Cardiac fibroblast (primary cell): Measurements from ENCODE around the gene TNIK.
A peak's percentile ranks its signal among the peaks of the same experiment; 100 is the strongest.

Experiments used
- DNase-seq, 2 donors: peaks; one replicate each; pipeline versions ENCODE4 v3.0.0 to v3.0.0-alpha.2; 2010; ENCODE audit warnings: low read depth in 2 of 2
- H3K4me3 ChIP-seq, 2 donors: replicated peaks in 1 of 2; 1 replicate in 1 of 2; 2 replicates in 1 of 2; pipeline ENCODE4 v1.5.1; 2011; ENCODE audit warnings: low read depth in 2 of 2, low read length in 2 of 2, mild to moderate bottlenecking in 2 of 2, moderate library complexity in 1 of 2
- TF ChIP-seq, protein P1 (sequence below): IDR thresholded peaks from one replicate; pipeline ENCODE4 v1.5.1; 2011; ENCODE audit warnings: low read depth, mild to moderate bottlenecking, low read length, inconsistent platforms

The TNIK gene

GRCh38 chr3:171390051-171390941 lies 69.9 kb downstream of the TNIK start:
- no peak overlapping the region for H3K4me3 ChIP-seq
- TF ChIP-seq, protein P1, sequence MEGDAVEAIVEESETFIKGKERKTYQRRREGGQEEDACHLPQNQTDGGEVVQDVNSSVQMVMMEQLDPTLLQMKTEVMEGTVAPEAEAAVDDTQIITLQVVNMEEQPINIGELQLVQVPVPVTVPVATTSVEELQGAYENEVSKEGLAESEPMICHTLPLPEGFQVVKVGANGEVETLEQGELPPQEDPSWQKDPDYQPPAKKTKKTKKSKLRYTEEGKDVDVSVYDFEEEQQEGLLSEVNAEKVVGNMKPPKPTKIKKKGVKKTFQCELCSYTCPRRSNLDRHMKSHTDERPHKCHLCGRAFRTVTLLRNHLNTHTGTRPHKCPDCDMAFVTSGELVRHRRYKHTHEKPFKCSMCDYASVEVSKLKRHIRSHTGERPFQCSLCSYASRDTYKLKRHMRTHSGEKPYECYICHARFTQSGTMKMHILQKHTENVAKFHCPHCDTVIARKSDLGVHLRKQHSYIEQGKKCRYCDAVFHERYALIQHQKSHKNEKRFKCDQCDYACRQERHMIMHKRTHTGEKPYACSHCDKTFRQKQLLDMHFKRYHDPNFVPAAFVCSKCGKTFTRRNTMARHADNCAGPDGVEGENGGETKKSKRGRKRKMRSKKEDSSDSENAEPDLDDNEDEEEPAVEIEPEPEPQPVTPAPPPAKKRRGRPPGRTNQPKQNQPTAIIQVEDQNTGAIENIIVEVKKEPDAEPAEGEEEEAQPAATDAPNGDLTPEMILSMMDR: no peak
- no peak for DNase-seq

GRCh38 chr3:171389491-171389890 lies 70.7 kb downstream of the TNIK start:
- H3K4me3 ChIP-seq: no peak overlapping the region
- TF ChIP-seq, protein P1: no peak
- no peak for DNase-seq

DNA sequence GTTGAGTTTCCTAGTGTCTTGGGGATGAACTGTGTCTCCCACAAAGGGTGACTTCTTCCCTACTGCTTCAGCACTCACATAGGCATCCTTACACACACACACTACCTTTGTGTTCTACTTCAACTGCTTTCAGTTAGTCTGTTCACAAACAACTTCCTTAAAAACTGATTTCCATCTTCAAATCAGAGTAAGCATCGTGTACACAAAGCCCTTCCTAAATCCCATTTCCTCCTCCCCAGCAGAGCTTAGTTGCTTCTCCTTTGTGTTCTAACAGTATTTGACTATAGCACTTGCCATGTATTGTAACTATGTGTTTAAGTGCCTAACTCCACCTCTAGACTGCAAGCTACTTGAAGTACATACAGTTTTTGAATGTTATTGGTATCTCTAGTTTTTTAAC lies 71.7 kb downstream of the TNIK start:
- H3K4me3 ChIP-seq: no peak overlapping the region
- DNase-seq: no peak
- TF ChIP-seq, protein P1: no peak

DNA sequence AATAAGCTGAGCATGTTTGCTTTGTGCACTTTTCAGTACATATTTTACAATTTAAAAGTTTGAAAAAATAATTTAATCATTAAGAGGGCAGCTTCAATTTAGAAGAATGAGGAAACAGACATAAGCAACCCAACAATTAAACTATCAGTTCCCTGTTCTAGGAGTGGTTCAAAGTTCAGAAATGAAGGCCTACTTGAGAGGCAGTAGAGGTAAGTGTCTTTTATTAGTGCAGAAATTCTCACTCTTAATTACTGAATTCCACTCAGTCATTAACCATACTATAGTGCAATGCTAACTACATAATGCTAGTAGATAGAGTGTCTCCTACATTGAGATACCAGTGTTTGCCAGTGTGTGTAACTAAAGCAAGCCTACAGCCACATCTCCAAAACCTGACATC lies 73.1 kb downstream of the TNIK start:
- TF ChIP-seq, protein P1: no peak
- H3K4me3 ChIP-seq: no peak overlapping the region
- DNase-seq: no peak

DNA sequence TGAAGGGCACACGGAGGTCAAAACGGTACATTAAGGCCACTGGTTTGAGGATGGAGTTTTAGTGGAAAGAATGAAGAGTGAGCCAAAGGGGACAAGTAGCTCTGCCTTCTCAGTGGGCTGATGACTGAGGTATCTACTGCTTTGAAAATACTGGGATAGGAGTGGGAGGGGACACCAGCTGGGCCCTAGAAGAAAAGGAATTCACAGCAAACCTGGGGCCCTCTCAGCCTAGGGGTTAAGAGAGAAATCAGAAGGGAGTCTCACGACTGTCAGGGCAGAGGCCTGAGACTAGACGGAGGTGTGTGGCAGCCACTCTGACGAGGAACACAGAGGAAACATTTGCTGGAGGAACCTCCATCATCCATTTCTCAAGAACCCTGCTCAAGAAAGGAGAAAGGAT lies 75.1 kb downstream of the TNIK start:
- DNase-seq: no peak
- no peak overlapping the region for H3K4me3 ChIP-seq
- TF ChIP-seq, protein P1: no peak

DNA sequence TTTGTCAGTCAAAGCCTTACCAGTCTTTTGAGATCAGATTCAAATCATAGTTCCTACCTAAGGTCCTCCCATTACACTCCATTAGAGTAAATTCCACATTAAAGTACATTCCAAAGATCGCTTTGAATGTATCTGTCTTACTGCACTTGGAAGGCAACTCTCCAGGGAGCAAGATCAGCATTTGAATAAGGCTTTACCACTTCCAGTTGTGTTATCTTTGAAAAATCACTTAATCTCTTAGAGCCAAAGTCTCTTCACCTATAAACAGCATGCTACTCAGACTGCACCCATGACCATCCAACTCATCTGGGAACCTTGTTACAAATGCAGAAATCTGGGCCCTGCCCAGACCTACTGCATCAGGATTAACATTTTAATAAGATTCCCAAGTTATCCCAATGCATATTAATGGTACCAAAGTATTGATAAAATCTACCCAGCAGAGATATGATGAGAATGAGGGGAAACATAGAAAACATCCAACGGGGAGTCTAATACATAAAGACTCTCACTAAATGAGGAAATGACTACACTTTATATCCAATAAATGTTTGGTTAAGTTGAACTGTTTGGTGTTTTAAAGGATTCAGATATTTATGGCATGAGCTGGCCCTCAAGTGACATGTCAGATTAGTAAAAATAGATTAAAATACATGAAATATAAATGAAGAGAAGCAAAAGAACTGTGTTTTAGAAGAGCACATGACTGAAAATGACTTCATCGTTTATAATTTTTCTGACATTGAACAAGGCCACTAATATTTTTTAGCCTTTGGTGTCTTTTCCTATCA lies 75.9 kb downstream of the TNIK start:
- DNase-seq: peak in 1 of 2 donors; percentile 44
- no peak overlapping the region for H3K4me3 ChIP-seq
- TF ChIP-seq, protein P1: no peak
